ENCODE measurements around the gene SEC14L2. TPM values are rescaled to one million over a fixed set of nuclear protein-coding genes. Genes with fewer than 3 reads are reported as not detected.
A peak's percentile ranks its signal among the peaks of the same experiment; 100 is the strongest.

SEC14L2 gene
- total and polyA plus RNA-seq, 10 of the 15 experiments (the other 5 are each of a cell fraction or from before 2014, with no cell fraction given) = 0.08 to 4.0 (median 0.48) TPM

GRCh38 chr22:30380011-30380410 lies 16.8 kb upstream of the SEC14L2 start (continued):
- TF ChIP-seq ATF7 (IDR thresholded peaks at IDR 0.05; ENCODE audit: low read depth) (no peak), CHD1 (IDR thresholded peaks at IDR 0.05; ENCODE audit: low read depth, low read length) (no peak), MYC (IDR thresholded peaks at IDR 0.05; ENCODE audit: insufficient read depth, insufficient read length, insufficient replicate concordance, low read length, severe bottlenecking) (no peak), FOXM1 (IDR thresholded peaks at IDR 0.05; ENCODE audit: low read depth, low read length) (no peak)

GRCh38 chr22:30381264-30381663 lies 15.6 kb upstream of the SEC14L2 start:
- no peak overlapping the region for H3K9ac ChIP-seq (ENCODE audit: control insufficient read depth, insufficient read depth, low read length)
- TF ChIP-seq CHD1 (IDR thresholded peaks at IDR 0.05; ENCODE audit: low read depth, low read length) = no peak
- peak; percentile 29 for TF ChIP-seq BCL3 (IDR thresholded peaks at IDR 0.05; ENCODE audit: borderline replicate concordance, insufficient read depth, low read depth, low read length, poor library complexity, severe bottlenecking)
- no peaks in the 10 kb centered on the region for H3K4me1 ChIP-seq (ENCODE audit: control insufficient read depth, insufficient read depth, low read length)
- SMC1A ChIA-PET (ENCODE audit: uncharacterized antibody, unreplicated experiment) = interaction anchor here (14.7 kb wide), 1 partner anchor 93 kb away, joined by 201 read pairs; the partner anchor contains the start of gene CASTOR1
- WGBS (ENCODE audit: insufficient coverage, insufficient replicate concordance, low lambda C conversion rate, missing lambda C conversion rate) = 86% methylated on average over 12 of the region's 12 CpGs
- no peaks in the 10 kb centered on the region for H3K9me3 ChIP-seq (replicated peaks; ENCODE audit: control insufficient read depth, insufficient read depth, low read length)
- FAIRE-seq = no peak
- H3K27ac ChIP-seq (ENCODE audit: control insufficient read depth, insufficient read depth) = no peak overlapping the region
- no peak for DNase-seq (ENCODE audit: low read depth, low spot score)
- H3K27me3 ChIP-seq (replicated peaks in 1 of 2; ENCODE audit: control insufficient read depth in 2 of 2, insufficient read depth in 2 of 2, low read length in 1 of 2) = no peaks in the 10 kb centered on the region
- no peak overlapping the region for H2AFZ ChIP-seq (ENCODE audit: control insufficient read depth, low read depth, low read length)
- POLR2A ChIA-PET = no interaction called here
- CTCF ChIA-PET = interaction anchor here (0.8 to 14.9 kb wide), 3 partner anchors 94 to 118 kb away, joined by 3 to 436 read pairs (median 8); partner anchors contain the start of gene CASTOR1
- no peaks in the 10 kb centered on the region for H3K79me2 ChIP-seq (ENCODE audit: control insufficient read depth, insufficient read depth, low read length)
- H3K4me2 ChIP-seq (ENCODE audit: control insufficient read depth, insufficient read depth) = no peak overlapping the region
- H3K4me3 ChIP-seq = no peak overlapping the region
- no peak for ATAC-seq
- RAD21 ChIA-PET (ENCODE audit: unreplicated experiment) = interaction anchor here (3.3 kb wide), 1 partner anchor 94 kb away, joined by 14 read pairs; no protein-coding TSS in a partner anchor
- H3K36me3 ChIP-seq (ENCODE audit: control insufficient read depth in 2 of 2, insufficient read depth in 2 of 2, low read length in 1 of 2) = no peaks in the 10 kb centered on the region
- in situ Hi-C loops (cut with MboI) = no loop called here
- intact Hi-C loops (cut with micrococcal nuclease; ENCODE audit: unreplicated experiment) = no loop called here
- H4K20me1 ChIP-seq (ENCODE audit: control insufficient read depth, insufficient read depth) = no peaks in the 10 kb centered on the region
- BruUV-seq (replicated peaks) = no TSS peak

Measured in GM12878 (cell line).